NCI-H446 (cell line): Measurements from ENCODE around the gene RASSF5.

ENCODE experiments used
- DNase-seq, 2 experiments: peaks; one replicate each; lab custom pipeline; 2025; lab: John Stamatoyannopoulos, UW

Gene RASSF5

GRCh38 chr1:206514813-206515387 is 7.6 kb downstream of the RASSF5 start:
- DNase-seq, result peak in 1 of 2 experiments; percentile 61

GRCh38 chr1:206516728-206516990 is 9.3 kb downstream of the RASSF5 start:
- no peak for DNase-seq

GRCh38 chr1:206517784-206518183 is 10.5 kb downstream of the RASSF5 start:
- DNase-seq, result no peak

GRCh38 chr1:206518206-206518605 is 10.9 kb downstream of the RASSF5 start:
- no peak for DNase-seq

- no peak for DNase-seq
These were observed 11.4 kb downstream of the RASSF5 start for GRCh38 chr1:206518743-206519142.

GRCh38 chr1:206521127-206521526 is 13.8 kb downstream of the RASSF5 start:
- no peak for DNase-seq

- DNase-seq, result no peak
These were observed 14.5 kb downstream of the RASSF5 start for GRCh38 chr1:206521694-206522402.

- DNase-seq, result no peak
These were observed 17.5 kb downstream of the RASSF5 start for GRCh38 chr1:206524739-206525364.

GRCh38 chr1:206526064-206526911 is 19.0 kb downstream of the RASSF5 start:
- peak; percentile 73 to 76 for DNase-seq

- DNase-seq, result no peak
These were observed 22.1 kb downstream of the RASSF5 start for GRCh38 chr1:206529425-206529824.

- no peak for DNase-seq
These were observed 25.0 kb downstream of the RASSF5 start for GRCh38 chr1:206532368-206532767.

- no peak for DNase-seq
These were observed 27.2 kb downstream of the RASSF5 start for GRCh38 chr1:206534552-206534951.

- DNase-seq, result no peak
These were observed 28.5 kb downstream of the RASSF5 start for GRCh38 chr1:206535853-206536188.

GRCh38 chr1:206537141-206537540 is 29.8 kb downstream of the RASSF5 start:
- no peak for DNase-seq

- no peak for DNase-seq
These were observed 30.9 kb downstream of the RASSF5 start for GRCh38 chr1:206538086-206538770.

- no peak for DNase-seq
These were observed 31.7 kb downstream of the RASSF5 start for GRCh38 chr1:206538901-206539640.

GRCh38 chr1:206540044-206540780 is 32.9 kb downstream of the RASSF5 start:
- DNase-seq, result peak; percentile 85 to 94

GRCh38 chr1:206541236-206541833 is 34.0 kb downstream of the RASSF5 start:
- no peak for DNase-seq

GRCh38 chr1:206544562-206545257 is 37.4 kb downstream of the RASSF5 start:
- peak; percentile 23 to 71 for DNase-seq

- DNase-seq, result no peak
These were observed 38.0 kb downstream of the RASSF5 start for GRCh38 chr1:206545351-206545750.
